Measurements from ENCODE around the gene AIPL1.

AIPL1 gene

GRCh38 chr17:6474906-6475305 is 40.0 kb upstream of the AIPL1 start:
- Histone ChIP-seq H3K4me3 (no peak overlapping the region), H3K27me3 (no peaks in the 10 kb centered on the region), H3K27ac (no peak overlapping the region), H3K9me3 (no peaks in the 10 kb centered on the region), H3K36me3 (no peaks in the 10 kb centered on the region), H3K4me1 (no peaks in the 10 kb centered on the region)
- intact Hi-C loops (cut with DNase I; ENCODE audit: low total_unique reads): no loop called here
- TF ChIP-seq, protein P1, sequence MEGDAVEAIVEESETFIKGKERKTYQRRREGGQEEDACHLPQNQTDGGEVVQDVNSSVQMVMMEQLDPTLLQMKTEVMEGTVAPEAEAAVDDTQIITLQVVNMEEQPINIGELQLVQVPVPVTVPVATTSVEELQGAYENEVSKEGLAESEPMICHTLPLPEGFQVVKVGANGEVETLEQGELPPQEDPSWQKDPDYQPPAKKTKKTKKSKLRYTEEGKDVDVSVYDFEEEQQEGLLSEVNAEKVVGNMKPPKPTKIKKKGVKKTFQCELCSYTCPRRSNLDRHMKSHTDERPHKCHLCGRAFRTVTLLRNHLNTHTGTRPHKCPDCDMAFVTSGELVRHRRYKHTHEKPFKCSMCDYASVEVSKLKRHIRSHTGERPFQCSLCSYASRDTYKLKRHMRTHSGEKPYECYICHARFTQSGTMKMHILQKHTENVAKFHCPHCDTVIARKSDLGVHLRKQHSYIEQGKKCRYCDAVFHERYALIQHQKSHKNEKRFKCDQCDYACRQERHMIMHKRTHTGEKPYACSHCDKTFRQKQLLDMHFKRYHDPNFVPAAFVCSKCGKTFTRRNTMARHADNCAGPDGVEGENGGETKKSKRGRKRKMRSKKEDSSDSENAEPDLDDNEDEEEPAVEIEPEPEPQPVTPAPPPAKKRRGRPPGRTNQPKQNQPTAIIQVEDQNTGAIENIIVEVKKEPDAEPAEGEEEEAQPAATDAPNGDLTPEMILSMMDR (IDR thresholded peaks at IDR 0.05): no peak
- DNase-seq: no peak

DNA sequence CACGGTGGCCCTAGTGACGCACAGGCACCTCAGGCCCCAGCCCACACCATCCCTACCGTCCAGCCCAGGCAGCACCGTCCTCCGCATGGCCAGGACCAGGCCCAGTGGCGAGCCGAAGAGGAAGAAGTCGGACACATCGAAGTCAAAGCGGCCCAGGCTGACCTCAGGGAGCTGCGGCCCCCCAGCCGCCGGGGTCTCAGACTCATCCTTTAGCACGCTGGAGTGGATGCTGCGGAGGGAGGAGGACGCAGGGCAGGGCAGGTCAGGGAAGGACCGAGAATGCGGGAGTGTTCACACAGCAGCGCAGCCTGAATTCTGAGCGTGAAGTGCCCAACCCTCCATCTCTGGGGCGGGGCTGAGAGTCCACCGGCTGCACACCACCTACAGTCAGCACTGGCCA is 39.5 kb upstream of the AIPL1 start:
- intact Hi-C loops (cut with DNase I; ENCODE audit: low total_unique reads): no loop called here
- no peak for DNase-seq

GRCh38 chr17:6473128-6473767 is 38.3 kb upstream of the AIPL1 start:
- H3K9me3 ChIP-seq: no peaks in the 10 kb centered on the region
- no peaks in the 10 kb centered on the region for H3K27me3 ChIP-seq
- H3K4me3 ChIP-seq: no peak overlapping the region
- TF ChIP-seq, protein P1 (IDR thresholded peaks at IDR 0.05): peak; percentile 72 to 96
- H3K4me1 ChIP-seq: no peaks in the 10 kb centered on the region
- peak; percentile 62 to 77 for DNase-seq
- H3K27ac ChIP-seq: no peak overlapping the region
- H3K36me3 ChIP-seq: no peaks in the 10 kb centered on the region
- intact Hi-C loops (cut with DNase I; ENCODE audit: low total_unique reads): no loop called here

More for the DNA sequence above, 39.5 kb upstream of the AIPL1 start:
- H3K9me3 ChIP-seq: no peaks in the 10 kb centered on the region
- no peaks in the 10 kb centered on the region for H3K27me3 ChIP-seq
- H3K4me3 ChIP-seq: no peak overlapping the region
- no peaks in the 10 kb centered on the region for H3K36me3 ChIP-seq
- no peaks in the 10 kb centered on the region for H3K4me1 ChIP-seq
- H3K27ac ChIP-seq: no peak overlapping the region
- TF ChIP-seq, protein P1 (IDR thresholded peaks at IDR 0.05): no peak

DNA sequence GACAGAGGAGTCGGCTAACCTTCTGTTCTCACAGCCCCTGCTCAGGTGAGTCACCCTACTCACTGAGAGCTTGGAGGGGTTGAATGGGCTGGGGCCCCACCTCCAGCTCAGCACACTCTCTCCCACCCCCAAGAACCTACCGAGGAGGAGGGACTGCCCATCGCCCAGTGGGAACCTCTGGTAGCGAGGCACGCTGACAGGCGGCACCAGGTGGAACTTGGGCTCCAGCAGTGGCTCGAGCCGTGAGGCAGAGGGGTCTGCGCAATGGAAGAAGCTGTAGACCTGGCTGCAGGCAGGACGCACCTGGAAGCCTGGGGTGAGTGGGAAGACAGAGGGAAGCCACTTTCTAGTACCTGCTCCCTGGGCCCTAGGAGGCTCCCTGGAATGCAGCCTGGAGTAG is 37.6 kb upstream of the AIPL1 start:
- no peak overlapping the region for H3K4me3 ChIP-seq
- H3K27ac ChIP-seq: no peak overlapping the region
- TF ChIP-seq, protein P1 (IDR thresholded peaks at IDR 0.05): no peak
- no peaks in the 10 kb centered on the region for H3K36me3 ChIP-seq
- intact Hi-C loops (cut with DNase I; ENCODE audit: low total_unique reads): no loop called here
- no peak for DNase-seq
- H3K4me1 ChIP-seq: no peaks in the 10 kb centered on the region
- no peaks in the 10 kb centered on the region for H3K9me3 ChIP-seq
- no peaks in the 10 kb centered on the region for H3K27me3 ChIP-seq

- intact Hi-C loops (cut with DNase I; ENCODE audit: low total_unique reads): no loop called here
- no peak overlapping the region for H3K27ac ChIP-seq
- no peak overlapping the region for H3K4me3 ChIP-seq
- H3K36me3 ChIP-seq: no peaks in the 10 kb centered on the region
- TF ChIP-seq, protein P1 (IDR thresholded peaks at IDR 0.05): no peak
- H3K27me3 ChIP-seq: no peaks in the 10 kb centered on the region
- H3K4me1 ChIP-seq: no peaks in the 10 kb centered on the region
- H3K9me3 ChIP-seq: no peaks in the 10 kb centered on the region
- DNase-seq: no peak
Measured at GRCh38 chr17:6471531-6472465, 36.9 kb upstream of the AIPL1 start.
